ENCODE measurements around the gene SOX11. TPM values are rescaled to one million over a fixed set of nuclear protein-coding genes. Genes with fewer than 3 reads are reported as not detected.

Gene SOX11
- total RNA-seq, 1 experiment from 2014 or later = 0.02 TPM

DNA sequence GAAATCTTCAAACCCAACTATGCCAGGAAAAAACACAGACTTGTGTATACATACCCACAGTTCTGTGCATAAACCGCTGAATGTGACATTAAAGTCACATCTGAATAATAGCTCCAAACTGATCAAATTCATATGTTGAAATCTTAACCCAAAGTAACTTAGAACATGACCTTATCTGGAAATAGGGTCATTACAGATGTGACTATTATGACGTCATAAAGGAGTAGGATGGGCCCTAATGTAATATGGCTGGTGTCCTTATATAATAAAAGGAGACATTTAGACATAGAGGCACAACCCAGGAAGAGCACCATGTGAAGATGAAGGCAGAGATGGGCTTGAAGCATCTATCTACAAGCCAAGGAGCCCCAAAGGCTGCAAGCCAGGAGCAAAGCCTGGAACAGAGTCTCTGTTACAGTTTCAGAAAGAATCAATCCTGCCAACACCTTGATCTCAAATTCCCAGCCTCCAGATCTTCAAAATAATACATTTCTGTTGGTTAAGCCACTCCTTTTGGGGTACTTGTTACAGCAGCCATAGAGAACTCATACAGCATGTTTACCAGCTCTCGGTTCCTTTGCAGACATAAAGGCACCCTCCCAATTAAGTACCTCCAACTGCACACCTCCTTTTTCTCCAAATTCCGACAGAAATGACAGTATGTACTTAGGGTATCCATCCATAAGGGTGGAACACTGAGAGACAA is 27.6 kb downstream of the SOX11 start:
- Histone ChIP-seq H3K4me2 (ENCODE audit: low read length) (no peak overlapping the region), H3K79me2 (ENCODE audit: insufficient read depth, low read length) (no peaks in the 10 kb centered on the region), H3K4me3 (replicated peaks in 1 of 2; ENCODE audit: low read depth in 1 of 2, low read length in 2 of 2) (no peak overlapping the region), H3K27ac (ENCODE audit: low read depth, low read length) (no peak overlapping the region), H4K20me1 (ENCODE audit: insufficient read depth) (no peaks in the 10 kb centered on the region), H3K36me3 (ENCODE audit: control insufficient read depth in 1 of 2, insufficient read depth in 2 of 2, low read length in 2 of 2) (no peaks in the 10 kb centered on the region), H3K9me3 (ENCODE audit: control insufficient read depth in 1 of 2, insufficient read depth in 1 of 2, low read depth in 1 of 2, low read length in 2 of 2) (peaks cover 10 to 23% of the 10 kb centered on the region in 2 experiments; a peak in 2 of 4 replicates), H3K9ac (ENCODE audit: low read length) (no peak overlapping the region), H3K27me3 (ENCODE audit: insufficient read depth, low read length) (no peaks in the 10 kb centered on the region), H3K4me1 (ENCODE audit: control insufficient read depth in 1 of 2, insufficient read depth in 2 of 2, low read length in 2 of 2) (no peaks in the 10 kb centered on the region), H2AFZ (ENCODE audit: low read depth, low read length, poor library complexity, severe bottlenecking) (no peak overlapping the region), H3K9me2 (ENCODE audit: insufficient read depth) (no peaks in the 10 kb centered on the region)
- ATAC-seq (no peak), DNase-seq (ENCODE audit: low read depth, low spot score) (no peak)
- ChIA-PET CTCF (no interaction called here), RAD21 (ENCODE audit: low non-redundant PET in 1 of 2, low total read pairs in 2 of 2, uncharacterized antibody in 2 of 2, unreplicated experiment in 2 of 2) (no interaction called here), POLR2A (no interaction called here)
- BruUV-seq (replicated peaks) = no TSS peak
- intact Hi-C loops (cut with micrococcal nuclease) = no loop called here
- TF ChIP-seq JUND (IDR thresholded peaks at IDR 0.05) = no peak
- TF ChIP-seq TCF7L2 (IDR thresholded peaks at IDR 0.05; ENCODE audit: borderline replicate concordance, extremely low read depth, insufficient read depth, insufficient read length) = no peak
- TF ChIP-seq MAX (IDR thresholded peaks at IDR 0.05) = no peak
- TF ChIP-seq EZH2phosphoT487 (IDR thresholded peaks at IDR 0.05; ENCODE audit: borderline replicate concordance) = no peak
- no peak for TF ChIP-seq YY1 (IDR thresholded peaks at IDR 0.05; ENCODE audit: extremely low read depth, insufficient replicate concordance, low read depth, low read length)

DNA sequence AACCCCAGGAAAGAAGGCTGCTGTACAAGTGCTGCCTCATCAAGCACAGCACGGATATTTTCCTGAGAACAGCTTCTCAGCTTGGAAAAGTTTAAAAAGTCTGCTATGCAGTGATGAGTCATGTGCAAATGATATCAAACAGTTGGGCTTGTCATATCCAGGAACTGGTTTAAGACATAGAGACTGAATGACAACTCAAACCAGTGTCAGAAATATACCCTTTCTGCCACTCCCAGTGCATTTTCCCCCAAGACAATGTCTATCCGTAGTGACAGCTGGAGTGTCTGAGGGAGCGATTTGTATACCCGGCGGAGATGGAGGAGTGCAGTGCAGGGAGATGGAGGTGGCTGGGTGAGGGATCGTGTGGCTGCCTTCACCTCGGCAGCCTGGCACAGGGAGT is 28.2 kb downstream of the SOX11 start:
- no TSS peak for BruUV-seq (replicated peaks)
- DNase-seq (ENCODE audit: low read depth, low spot score) (no peak), ATAC-seq (no peak)
- no peak overlapping the region for H2AFZ ChIP-seq (ENCODE audit: low read depth, low read length, poor library complexity, severe bottlenecking)
- no peak overlapping the region for H3K27ac ChIP-seq (ENCODE audit: low read depth, low read length)
- TF ChIP-seq JUND (IDR thresholded peaks at IDR 0.05) (no peak), ZFX (IDR thresholded peaks at IDR 0.05) (no peak), FOSL1 (IDR thresholded peaks at IDR 0.05; ENCODE audit: low read depth) (no peak)
- H4K20me1 ChIP-seq (ENCODE audit: insufficient read depth) = no peaks in the 10 kb centered on the region
- H3K27me3 ChIP-seq (ENCODE audit: insufficient read depth, low read length) = no peaks in the 10 kb centered on the region
- POLR2A ChIA-PET = no interaction called here
- no peaks in the 10 kb centered on the region for H3K4me1 ChIP-seq (ENCODE audit: control insufficient read depth in 1 of 2, insufficient read depth in 2 of 2, low read length in 2 of 2)
- H3K36me3 ChIP-seq (ENCODE audit: control insufficient read depth in 1 of 2, insufficient read depth in 2 of 2, low read length in 2 of 2) = no peaks in the 10 kb centered on the region
- no peaks in the 10 kb centered on the region for H3K9me2 ChIP-seq (ENCODE audit: insufficient read depth)
- RAD21 ChIA-PET (ENCODE audit: low non-redundant PET in 1 of 2, low total read pairs in 2 of 2, uncharacterized antibody in 2 of 2, unreplicated experiment in 2 of 2) = no interaction called here
- H3K9ac ChIP-seq (ENCODE audit: low read length) = no peak overlapping the region
- H3K4me2 ChIP-seq (ENCODE audit: low read length) = no peak overlapping the region
- intact Hi-C loops (cut with micrococcal nuclease) = no loop called here
- H3K79me2 ChIP-seq (ENCODE audit: insufficient read depth, low read length) = no peaks in the 10 kb centered on the region
- CTCF ChIA-PET = no interaction called here
- H3K4me3 ChIP-seq (replicated peaks in 1 of 2; ENCODE audit: low read depth in 1 of 2, low read length in 2 of 2) = no peak overlapping the region
- H3K9me3 ChIP-seq (ENCODE audit: control insufficient read depth in 1 of 2, insufficient read depth in 1 of 2, low read depth in 1 of 2, low read length in 2 of 2) = peaks cover 10 to 23% of the 10 kb centered on the region in 2 experiments; a peak in 2 of 4 replicates

All from HCT116 (cell line).